GM12878 (cell line): ENCODE measurements around the gene CDH15. TPM values are rescaled to one million over a fixed set of nuclear protein-coding genes. Genes with fewer than 3 reads are reported as not detected.
A peak's percentile ranks its signal among the peaks of the same experiment; 100 is the strongest.

Source experiments
- ATAC-seq: fragments of 200-7000 bp; cut with Tn5 transposase; 3 replicates; pipeline ENCODE4 v1.9.1; 2020; ENCODE audit warnings: mild to moderate bottlenecking, moderate library complexity
- BruUV-seq: library from RNA; stranded (reverse); fragments of 400-500 nt; replicated peaks from 2 replicates; lab custom pipeline; 2021; lab: Mats Ljungman, UMichigan
- CTCF ChIA-PET: fragments of 300-600 bp; sonication (Branson Sonifier 250); formaldehyde crosslinking; extraction: SDS; loops from one replicate; lab custom pipeline; 2021; ENCODE audit warnings: inconsistent platforms; lab: Yijun Ruan, JAX
- POLR2A ChIA-PET: fragments of 350-600 bp; formaldehyde crosslinking; extraction: SDS; loops from one replicate; lab custom pipeline; 2021; ENCODE audit warnings: inconsistent platforms; lab: Charles Lee
- RAD21 ChIA-PET: fragments of 300-600 bp; sonication (Branson Sonifier 250); formaldehyde crosslinking; loops from one replicate; lab custom pipeline; 2023; ENCODE audit warnings: antibody characterized with exemption; ENCODE audit not compliant: unreplicated experiment; lab: Charles Lee
- SMC1A ChIA-PET: fragments of 300-600 bp; sonication (Branson Sonifier 250); formaldehyde crosslinking; loops from one replicate; lab custom pipeline; 2023; ENCODE audit not compliant: unreplicated experiment, uncharacterized antibody; lab: Charles Lee
- DNase-seq: peaks from one replicate; pipeline ENCODE4 v3.0.0-alpha.2; 2011; ENCODE audit warnings: low read depth, low spot score
- FAIRE-seq: peaks from 3 replicates; lab custom pipeline; 2011; peaks lifted over from hg19 to GRCh38; lab: Jason Lieb, UNC
- H2AFZ ChIP-seq: 2 replicates; pipeline ENCODE4 v1.6.0; 2011; ENCODE audit warnings: low read depth, low read length, control low read depth; ENCODE audit not compliant: control insufficient read depth
- H3K27ac ChIP-seq: 2 replicates; pipeline ENCODE4 v1.5.1; 2011; ENCODE audit warnings: control low read depth; ENCODE audit not compliant: control insufficient read depth, insufficient read depth
- H3K27me3 ChIP-seq, 2 experiments: replicated peaks in 1 of 2; 2 replicates each; pipeline versions ENCODE4 v1.6.0 to v1.6.1; 2011; ENCODE audit warnings: low read length in 1 of 2; ENCODE audit not compliant: control insufficient read depth in 2 of 2, insufficient read depth in 2 of 2
- H3K36me3 ChIP-seq, 2 experiments: 2 replicates each; pipeline ENCODE4 v1.5.1; 2011; ENCODE audit warnings: low read length in 1 of 2; ENCODE audit not compliant: control insufficient read depth in 2 of 2, insufficient read depth in 2 of 2
- H3K4me1 ChIP-seq: 2 replicates; pipeline ENCODE4 v1.6.1; 2011; ENCODE audit warnings: mild to moderate bottlenecking, low read length, moderate library complexity, mixed read lengths; ENCODE audit not compliant: control insufficient read depth, insufficient read depth
- H3K4me2 ChIP-seq: 2 replicates; pipeline ENCODE4 v1.6.0; 2011; ENCODE audit warnings: control low read depth; ENCODE audit not compliant: control insufficient read depth, insufficient read depth
- H3K4me3 ChIP-seq: fragments of 200-600 bp; sonication (generic); 2 replicates; pipeline ENCODE4 v1.5.1; 2016
- H3K79me2 ChIP-seq: 2 replicates; pipeline ENCODE4 v1.6.0; 2011; ENCODE audit warnings: low read length; ENCODE audit not compliant: control insufficient read depth, insufficient read depth
- H3K9ac ChIP-seq: 2 replicates; pipeline ENCODE4 v1.8.0; 2011; ENCODE audit warnings: low read length, control low read depth, mixed read lengths; ENCODE audit not compliant: control insufficient read depth, insufficient read depth
- H3K9me3 ChIP-seq: replicated peaks from 3 replicates; pipeline ENCODE4 v1.5.1; 2011; ENCODE audit warnings: mild to moderate bottlenecking, low read length; ENCODE audit not compliant: control insufficient read depth, insufficient read depth
- H4K20me1 ChIP-seq: 2 replicates; pipeline ENCODE4 v1.6.0; 2011; ENCODE audit not compliant: control insufficient read depth, insufficient read depth
- LARP7 ChIP-seq: fragments of 450-650 bp; IDR thresholded peaks from 2 replicates; pipeline ENCODE4 v1.6.1; 2017; ENCODE audit warnings: mild to moderate bottlenecking
- ZBTB40 ChIP-seq: fragments of 450-650 bp; IDR thresholded peaks from 2 replicates; pipeline ENCODE4 v1.6.1; 2016; ENCODE audit warnings: mild to moderate bottlenecking, moderate library complexity, borderline replicate concordance
- WGBS: methylation state at CpG from one replicate; pipeline ENCODE4 v1.1.6; 2016; ENCODE audit warnings: low lambda C conversion rate; ENCODE audit not compliant: insufficient replicate concordance, insufficient coverage; ENCODE audit errors: missing lambda C conversion rate; 5-methylcytosine and 5-hydroxymethylcytosine counted together
- in situ Hi-C: fragments of 300-500 bp; cut with MboI; formaldehyde crosslinking; loops from 9 replicates; pipeline ENCODE4 v1.14.3; 2018; ENCODE audit warnings: mixed read lengths
- intact Hi-C: fragments of 100-400 bp; cut with micrococcal nuclease; formaldehyde crosslinking; loops from one replicate; pipeline ENCODE4 v1.14.2; 2022; ENCODE audit not compliant: unreplicated experiment
- polyA plus RNA-seq, 11 experiments: library from polyadenylated mRNA; depleted of rRNA in 4 of 11; unstranded in 6 of 11; stranded (reverse) in 5 of 11; fragments of >200 nt; fragmentation: Nextera tagmentation in 4 of 11; fragmentation: Illumina TruSeq in 1 of 11; extraction: Ambion mirVana in 4 of 11; extraction: Trizol in 1 of 11; gene quantifications; 1 replicate in 1 of 11; 2 replicates in 10 of 11; pipeline versions ENCODE4 v1.2.1 to v1.2.3, GENCODE V29; 2011 to 2016; ENCODE audit warnings: inconsistent platforms in 2 of 11, missing spikeins in 2 of 11, low read depth in 1 of 11
- total RNA-seq, 4 experiments: library from RNA; depleted of rRNA in 3 of 4; stranded (reverse); fragments of >200 nt in 3 of 4; fragmentation: Illumina TruSeq in 1 of 4; extraction: Trizol in 1 of 4; gene quantifications; 2 replicates each; pipeline versions ENCODE4 v1.2.1 to v1.2.3, GENCODE V29; 2013 to 2021

CDH15 gene
- total and polyA plus RNA-seq, 10 of the 15 experiments (the other 5 are each of a cell fraction or from before 2014, with no cell fraction given) = 0.02 to 0.06 TPM; not detected in 8

GRCh38 chr16:89166696-89167424 lies 4.7 kb upstream of the CDH15 start:
- POLR2A ChIA-PET = interaction anchor here (0.6 to 0.8 kb wide), 2 partner anchors 355 to 529 kb away, joined by 3 read pairs; partner anchors contain the start of gene APRT
- SMC1A ChIA-PET = interaction anchor here (0.6 to 1.6 kb wide), 8 partner anchors 70 to 424 kb away, joined by 3 to 6 read pairs (median 4); no protein-coding TSS in a partner anchor
- no peak overlapping the region for H3K27ac ChIP-seq
- 33% methylated on average over 16 of the region's 18 CpGs for WGBS
- CTCF ChIA-PET = interaction anchor here (0.5 to 2.3 kb wide), 20 partner anchors 10 to 475 kb away, joined by 3 to 13 read pairs (median 4); partner anchors contain the start of gene APRT
- TF ChIP-seq ZBTB40 (no peak), LARP7 (peak; percentile 45; the same call in 1 of the 2 replicates)
- no peaks in the 10 kb centered on the region for H3K9me3 ChIP-seq
- ATAC-seq = no peak
- peak overlapping the region; percentile 45; the same call in 1 of the 2 replicates for H2AFZ ChIP-seq
- intact Hi-C loops = loop anchor here (1.0 kb wide), 3 partner anchors 225 to 430 kb away; no protein-coding TSS in a partner anchor
- no peak overlapping the region for H3K4me3 ChIP-seq
- peaks cover 0 to 8% of the 10 kb centered on the region in 2 experiments; a peak in 2 of 4 replicates for H3K27me3 ChIP-seq
- H3K79me2 ChIP-seq = no peaks in the 10 kb centered on the region
- no peaks in the 10 kb centered on the region for H3K36me3 ChIP-seq
- RAD21 ChIA-PET = interaction anchor here (0.8 to 1.9 kb wide), 10 partner anchors 49 to 430 kb away, joined by 3 to 9 read pairs (median 4); partner anchors contain the start of gene APRT
- peak overlapping the region; percentile 42; the same call in 1 of the 2 replicates for H3K4me2 ChIP-seq
- no peak for FAIRE-seq
- no TSS peak for BruUV-seq
- no peak overlapping the region for H3K9ac ChIP-seq
- DNase-seq = no peak
- H3K4me1 ChIP-seq = peaks cover 7% of the 10 kb centered on the region
- no peaks in the 10 kb centered on the region for H4K20me1 ChIP-seq
- in situ Hi-C loops = loop anchor here (5.0 kb wide), 3 partner anchors 230 to 420 kb away; no protein-coding TSS in a partner anchor
